Thoracic aorta (tissue), 2 donors: ENCODE data around the gene CACNA2D3. TPM values are rescaled to one million over a fixed set of nuclear protein-coding genes. Genes with fewer than 3 reads are reported as not detected.

Source experiments
- ATAC-seq: fragments of 150-250 bp; one replicate; pipeline ENCODE4 v1.8.0; 2017; ENCODE audit warnings: low read depth; ENCODE audit not compliant: insufficient number of reproducible peaks, low FRiP score
- DNase-seq: peaks from one replicate; pipeline ENCODE4 v3.0.0-alpha.2; 2020; ENCODE audit warnings: low spot score
- H3K27ac ChIP-seq, 2 donors: fragments of 200-600 bp; sonication (generic); 1 replicate in 1 of 2; 2 replicates in 1 of 2; pipeline ENCODE4 v1.5.1; 2016; ENCODE audit warnings: mild to moderate bottlenecking in 2 of 2, moderate library complexity in 2 of 2
- H3K27me3 ChIP-seq: fragments of 200-600 bp; sonication (generic); replicated peaks from 2 replicates; pipeline ENCODE4 v1.6.0; 2016; ENCODE audit warnings: mild to moderate bottlenecking; ENCODE audit not compliant: insufficient read depth
- H3K36me3 ChIP-seq: fragments of 200-600 bp; sonication (generic); one replicate; pipeline ENCODE4 v1.5.1; 2016
- H3K4me1 ChIP-seq, 2 donors: fragments of 200-600 bp; sonication (generic); 1 replicate in 1 of 2; 2 replicates in 1 of 2; pipeline versions ENCODE4 v1.5.1 to v1.6.0; 2016; ENCODE audit warnings: low read depth in 2 of 2, mild to moderate bottlenecking in 1 of 2; ENCODE audit not compliant: control insufficient read depth in 1 of 2
- H3K4me3 ChIP-seq: fragments of 200-600 bp; sonication (generic); 2 replicates; pipeline ENCODE4 v1.5.1; 2016; ENCODE audit warnings: mild to moderate bottlenecking
- H3K9me3 ChIP-seq: fragments of 200-600 bp; sonication (generic); 2 replicates; pipeline ENCODE4 v1.5.1; 2016
- total RNA-seq, 2 donors: library from RNA; depleted of rRNA; stranded (reverse); fragments of >200 nt; gene quantifications; one replicate each; pipeline versions ENCODE4 v1.1.0 to v1.2.3, GENCODE V29; 2016
- TF ChIP-seq, protein P1 (sequence below): fragments of 200-600 bp; sonication (generic); IDR thresholded peaks from one replicate; pipeline ENCODE4 v1.5.1; 2019; ENCODE audit warnings: antibody characterized with exemption

Gene CACNA2D3
- total RNA-seq, 2 donors from 2014 or later, result 3.2 to 4.0 TPM

DNA sequence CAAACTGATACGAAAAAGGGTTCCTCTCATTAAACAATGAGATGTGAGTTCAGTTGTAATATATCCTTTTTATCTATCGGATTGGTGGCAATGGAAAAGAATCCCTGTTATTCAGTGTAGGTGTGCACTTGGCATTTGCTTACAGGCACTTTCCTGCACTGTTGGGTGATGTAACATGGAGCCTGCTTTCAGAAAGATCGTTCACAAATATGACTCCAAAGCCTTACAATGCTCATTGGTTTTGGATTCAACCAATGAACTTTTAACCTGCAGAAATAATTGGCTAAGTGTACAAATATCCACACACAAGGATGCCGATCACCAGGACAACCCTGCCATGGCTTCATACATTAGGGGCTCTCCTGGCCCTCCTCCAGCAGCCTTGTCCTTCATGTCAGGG lies 996.9 kb downstream of the CACNA2D3 start:
- Histone ChIP-seq H3K36me3 (no peaks in the 10 kb centered on the region), H3K4me1 (no peaks in the 10 kb centered on the region), H3K27me3 (no peaks in the 10 kb centered on the region), H3K9me3 (no peaks in the 10 kb centered on the region), H3K4me3 (no peak overlapping the region), H3K27ac (no peak overlapping the region)
- no peak for ATAC-seq
- DNase-seq, result no peak
- TF ChIP-seq, protein P1, sequence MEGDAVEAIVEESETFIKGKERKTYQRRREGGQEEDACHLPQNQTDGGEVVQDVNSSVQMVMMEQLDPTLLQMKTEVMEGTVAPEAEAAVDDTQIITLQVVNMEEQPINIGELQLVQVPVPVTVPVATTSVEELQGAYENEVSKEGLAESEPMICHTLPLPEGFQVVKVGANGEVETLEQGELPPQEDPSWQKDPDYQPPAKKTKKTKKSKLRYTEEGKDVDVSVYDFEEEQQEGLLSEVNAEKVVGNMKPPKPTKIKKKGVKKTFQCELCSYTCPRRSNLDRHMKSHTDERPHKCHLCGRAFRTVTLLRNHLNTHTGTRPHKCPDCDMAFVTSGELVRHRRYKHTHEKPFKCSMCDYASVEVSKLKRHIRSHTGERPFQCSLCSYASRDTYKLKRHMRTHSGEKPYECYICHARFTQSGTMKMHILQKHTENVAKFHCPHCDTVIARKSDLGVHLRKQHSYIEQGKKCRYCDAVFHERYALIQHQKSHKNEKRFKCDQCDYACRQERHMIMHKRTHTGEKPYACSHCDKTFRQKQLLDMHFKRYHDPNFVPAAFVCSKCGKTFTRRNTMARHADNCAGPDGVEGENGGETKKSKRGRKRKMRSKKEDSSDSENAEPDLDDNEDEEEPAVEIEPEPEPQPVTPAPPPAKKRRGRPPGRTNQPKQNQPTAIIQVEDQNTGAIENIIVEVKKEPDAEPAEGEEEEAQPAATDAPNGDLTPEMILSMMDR, result no peak

DNA sequence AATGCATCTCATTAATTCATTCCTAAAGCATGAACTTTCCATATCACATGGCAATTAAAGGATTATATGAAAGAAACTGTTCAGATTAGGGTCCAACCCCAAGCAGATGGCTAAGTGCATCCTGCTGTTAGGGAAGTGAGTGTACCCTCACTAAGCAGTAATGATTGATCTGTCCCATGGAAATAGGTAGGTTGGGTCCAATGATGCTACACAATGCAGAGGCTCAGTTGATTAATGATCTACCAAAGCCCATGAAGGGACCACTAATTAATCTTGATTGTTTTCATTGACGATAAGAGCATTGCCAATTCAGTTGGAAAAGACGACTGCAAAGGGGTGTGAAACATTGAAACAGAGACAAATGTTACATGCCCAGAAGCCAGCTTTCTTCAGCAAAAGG lies 1000.0 kb downstream of the CACNA2D3 start:
- H3K27ac ChIP-seq, result no peak overlapping the region
- no peaks in the 10 kb centered on the region for H3K9me3 ChIP-seq
- H3K27me3 ChIP-seq, result no peaks in the 10 kb centered on the region
- H3K36me3 ChIP-seq, result no peaks in the 10 kb centered on the region
- TF ChIP-seq, protein P1, result no peak
- H3K4me1 ChIP-seq, result no peaks in the 10 kb centered on the region
- no peak for DNase-seq
- no peak overlapping the region for H3K4me3 ChIP-seq
- ATAC-seq, result no peak

Other genes with a start within 250 kb of the CACNA2D3 start
- gene ACTR8, start 240.4 kb upstream of the CACNA2D3 start, total RNA-seq, result 10 to 100 TPM; 13.1 to 22.8 TPM
- gene SELENOK, start 230.7 kb upstream of the CACNA2D3 start, total RNA-seq, result 10 to 100 TPM; 22.6 to 36.8 TPM